NOMO-1 (cell line): Measurements from ENCODE around the gene DNAJC27.

ENCODE experiments used
- DNase-seq, 2 experiments: peaks; one replicate each; lab custom pipeline; 2025; ENCODE audit not compliant: unreplicated experiment in 2 of 2; lab: John Stamatoyannopoulos, UW

The DNAJC27 gene

GRCh38 chr2:24910245-24910644 lies 61.5 kb downstream of the DNAJC27 start:
- DNase-seq = no peak

- DNase-seq = no peak
Observed at GRCh38 chr2:24909555-24910177, 62.1 kb downstream of the DNAJC27 start.

GRCh38 chr2:24908461-24908901 lies 63.3 kb downstream of the DNAJC27 start:
- no peak for DNase-seq

- no peak for DNase-seq
Observed at GRCh38 chr2:24907116-24907515, 64.6 kb downstream of the DNAJC27 start.

GRCh38 chr2:24906466-24906865 lies 65.3 kb downstream of the DNAJC27 start:
- no peak for DNase-seq

GRCh38 chr2:24903161-24904103 lies 68.3 kb downstream of the DNAJC27 start:
- no peak for DNase-seq

GRCh38 chr2:24899361-24899910 lies 72.3 kb downstream of the DNAJC27 start:
- DNase-seq = no peak

GRCh38 chr2:24898122-24899109 lies 73.3 kb downstream of the DNAJC27 start:
- no peak for DNase-seq

- no peak for DNase-seq
Observed at GRCh38 chr2:24894750-24895149, 77.0 kb downstream of the DNAJC27 start.

- no peak for DNase-seq
Observed at GRCh38 chr2:24893934-24894333, 77.8 kb downstream of the DNAJC27 start.
